GM21367 (cell line): ENCODE measurements around the gene CDC5L.
A peak's percentile ranks its signal among the peaks of the same experiment; 100 is the strongest.

ENCODE experiments used
- ATAC-seq: cut with Tn5 transposase; IDR thresholded peaks from one replicate; pipeline ENCODE4 v1.9.1; 2021; ENCODE audit not compliant: unreplicated experiment

The CDC5L gene

DNA sequence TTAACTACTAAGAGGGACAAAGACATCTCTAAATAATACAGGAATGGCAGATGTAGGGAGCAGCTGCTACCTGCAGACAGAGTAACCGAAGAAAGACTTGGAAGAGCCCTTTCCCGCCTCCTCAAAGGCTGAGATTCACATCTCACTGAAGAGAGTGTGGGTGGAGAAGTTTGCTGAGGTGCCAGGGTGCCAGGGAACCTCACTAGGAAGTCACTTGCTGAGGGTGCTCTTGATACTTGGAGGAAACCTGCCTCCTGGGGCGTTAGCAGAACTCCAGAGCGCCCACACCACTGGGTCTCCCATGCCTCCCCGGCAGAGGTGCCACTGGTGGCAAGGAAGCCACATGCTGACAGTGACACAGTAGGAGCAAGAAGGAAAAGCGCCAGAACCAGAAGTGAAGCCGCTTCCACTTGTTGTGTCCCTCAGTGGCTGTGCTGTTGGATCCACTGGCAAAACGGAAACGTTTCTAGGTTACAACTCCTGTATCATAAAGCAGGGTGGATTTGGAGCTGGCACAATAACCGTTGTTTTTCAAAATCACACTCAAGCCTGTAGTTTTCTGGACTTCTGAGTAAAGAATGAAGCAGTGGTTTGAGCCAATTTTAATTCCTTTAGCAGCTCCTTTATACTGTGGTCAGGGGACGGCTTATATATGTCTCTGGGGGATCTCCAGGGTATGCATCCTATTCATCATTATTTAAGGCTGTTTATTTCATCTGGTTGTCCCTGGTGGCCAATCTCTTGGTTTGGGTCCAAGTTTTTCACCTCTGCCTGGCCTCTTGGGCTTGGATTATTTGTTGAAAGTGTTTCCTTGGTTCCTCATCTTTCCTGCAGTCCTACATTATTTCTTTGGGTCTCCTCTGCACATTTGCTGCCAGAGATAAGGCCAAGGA, 64.5 kb downstream of the CDC5L start:
- no peak for ATAC-seq

DNA sequence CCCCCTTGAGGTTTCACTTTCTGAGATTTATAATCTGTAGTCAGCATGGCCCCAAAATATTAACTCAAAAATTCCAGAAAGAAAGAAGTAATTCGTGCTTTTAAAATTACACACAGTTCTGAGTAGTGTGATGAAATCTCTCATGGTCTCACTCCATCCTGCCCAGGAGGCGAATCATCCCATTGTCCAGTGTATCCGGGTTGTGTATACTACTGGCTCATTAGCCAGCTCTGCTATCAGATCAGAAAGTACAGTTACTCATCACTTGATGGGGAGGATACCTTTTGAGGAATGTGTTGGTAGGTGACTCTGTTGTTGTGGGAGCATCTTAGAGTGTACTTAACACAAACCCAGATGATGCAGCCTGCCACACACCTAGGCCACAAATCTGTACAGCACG, 65.2 kb downstream of the CDC5L start:
- ATAC-seq, result no peak

DNA sequence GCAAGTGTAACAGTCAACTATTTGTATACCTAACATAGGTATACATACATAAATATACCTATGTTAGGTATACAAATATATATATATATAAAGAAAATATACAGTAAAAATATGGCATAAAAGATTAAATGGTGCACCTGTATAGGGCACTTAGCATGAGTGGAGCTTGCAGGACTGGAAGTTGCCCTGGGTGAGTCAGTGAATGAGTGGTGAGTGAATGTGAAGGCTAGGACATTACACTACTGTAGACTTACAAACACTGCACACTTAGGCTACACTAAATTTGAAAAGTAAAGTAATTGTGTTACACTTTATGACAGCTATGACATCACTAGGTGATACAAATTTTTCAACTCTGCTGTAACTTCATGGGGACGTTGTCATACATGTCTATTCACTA, 65.6 kb downstream of the CDC5L start:
- no peak for ATAC-seq

DNA sequence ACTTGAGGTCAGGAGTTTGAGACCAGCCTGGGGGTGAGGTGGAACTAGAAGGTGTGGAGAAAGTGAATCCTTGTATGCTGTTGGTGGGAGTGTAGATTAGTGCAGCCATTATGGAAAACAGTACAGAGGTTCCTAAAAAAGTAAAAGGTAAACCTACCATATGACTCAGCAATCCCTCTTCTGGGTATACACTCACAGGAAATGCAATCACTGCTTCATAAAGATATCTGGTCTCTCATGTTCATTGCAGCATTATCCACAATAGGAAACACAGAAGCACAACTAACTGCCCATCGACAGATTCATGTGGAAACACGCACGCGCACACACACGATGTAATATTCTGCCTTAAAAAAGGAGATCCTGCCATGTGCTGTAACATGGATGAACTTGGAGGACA, 66.7 kb downstream of the CDC5L start:
- ATAC-seq, result no peak

DNA sequence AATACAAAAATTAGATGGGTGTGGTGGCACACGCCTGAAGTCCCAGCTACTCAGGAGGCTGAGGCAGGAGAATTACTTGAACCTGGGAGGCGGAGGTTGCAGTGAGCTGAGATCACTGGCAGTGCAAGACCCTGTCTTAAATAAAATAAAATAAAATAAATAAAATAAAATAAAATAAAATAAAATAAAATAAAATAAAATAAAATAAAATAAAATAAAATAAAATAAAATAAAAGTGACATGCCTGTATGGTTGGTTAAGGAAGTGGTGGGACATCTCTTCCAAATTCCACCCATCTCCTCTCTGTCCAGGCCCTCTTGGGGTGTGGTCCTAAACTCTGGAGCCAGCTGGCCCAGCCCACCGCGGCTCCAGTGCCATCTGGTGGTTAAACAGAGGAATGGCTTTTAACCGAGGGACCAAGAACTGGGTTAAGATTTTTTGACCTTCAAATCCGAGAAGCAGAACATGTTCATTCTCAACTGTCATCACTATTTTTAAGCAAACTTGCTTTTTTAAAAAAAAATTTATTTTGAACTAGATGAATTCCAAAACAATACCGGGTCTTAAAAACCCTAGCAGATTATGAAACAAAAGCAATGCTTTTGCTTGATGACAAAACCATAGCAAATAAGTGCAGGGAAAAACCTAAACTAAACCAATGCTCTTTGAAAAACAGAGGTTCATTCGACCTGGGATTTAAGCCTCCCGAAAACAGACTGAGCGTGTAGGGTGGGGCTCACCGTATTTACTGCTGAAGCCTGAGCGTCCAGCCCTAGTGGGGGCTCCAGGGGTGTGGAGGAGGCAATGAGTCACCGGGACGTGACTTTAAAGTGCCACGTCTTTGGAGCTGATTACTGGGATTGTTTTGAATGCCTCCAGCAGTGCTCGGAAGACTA, 68.8 kb downstream of the CDC5L start:
- ATAC-seq, result peak; percentile 74

DNA sequence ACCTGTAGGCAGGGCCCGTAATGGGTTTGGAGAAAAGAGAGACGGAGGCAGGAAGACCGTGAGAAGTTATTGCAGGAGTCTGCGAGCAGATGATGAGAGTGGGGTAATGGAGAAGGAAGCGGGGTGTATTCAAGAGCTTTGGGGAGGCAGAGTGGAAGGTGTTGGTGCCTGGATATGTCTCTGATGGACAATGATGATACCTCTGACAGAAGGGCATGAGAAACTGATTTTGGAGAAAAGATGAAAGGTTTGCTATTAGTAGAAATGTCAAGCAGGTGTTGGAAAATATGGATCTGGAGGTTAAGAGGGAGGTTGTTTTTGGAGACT, 69.4 kb downstream of the CDC5L start:
- ATAC-seq, result no peak

DNA sequence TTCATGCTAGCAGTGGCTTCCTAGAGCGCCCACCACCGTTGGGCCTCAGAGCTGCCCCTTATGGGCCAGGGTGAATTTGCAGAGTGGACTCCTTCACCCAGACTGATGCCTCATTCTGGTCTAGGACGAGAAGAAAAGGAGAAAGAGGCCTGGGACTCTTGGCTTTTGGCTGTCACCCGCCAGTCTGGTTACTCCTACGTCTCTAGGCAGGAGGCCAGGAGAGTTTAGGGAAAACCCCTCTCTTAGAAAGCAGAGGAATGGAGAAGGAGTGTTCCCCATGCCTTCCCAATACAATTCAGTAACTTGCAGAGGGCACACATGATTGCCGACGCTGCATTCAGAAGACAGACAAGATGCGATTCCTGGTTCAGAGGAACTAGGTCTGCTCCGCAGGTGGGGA, 70.1 kb downstream of the CDC5L start:
- no peak for ATAC-seq

DNA sequence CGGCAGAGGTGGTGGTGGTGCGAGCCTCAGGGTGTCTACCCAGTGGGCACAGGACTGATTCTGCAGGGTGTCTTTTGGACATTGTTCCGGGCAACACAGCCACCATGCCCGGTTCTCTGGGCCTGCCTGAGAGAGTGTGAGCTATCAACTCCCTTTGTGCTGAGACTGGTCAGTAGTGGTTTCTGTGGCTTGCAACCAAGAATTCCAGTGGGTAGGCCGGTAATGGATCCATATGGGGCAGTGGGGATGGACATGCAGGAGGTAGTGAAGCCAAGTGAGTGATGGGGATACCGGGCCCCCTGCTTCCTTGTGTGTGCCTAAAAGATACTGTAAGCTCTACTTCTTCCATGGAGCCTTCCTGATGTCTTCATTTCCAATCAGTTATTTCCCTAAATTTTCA, 71.0 kb downstream of the CDC5L start:
- no peak for ATAC-seq

DNA sequence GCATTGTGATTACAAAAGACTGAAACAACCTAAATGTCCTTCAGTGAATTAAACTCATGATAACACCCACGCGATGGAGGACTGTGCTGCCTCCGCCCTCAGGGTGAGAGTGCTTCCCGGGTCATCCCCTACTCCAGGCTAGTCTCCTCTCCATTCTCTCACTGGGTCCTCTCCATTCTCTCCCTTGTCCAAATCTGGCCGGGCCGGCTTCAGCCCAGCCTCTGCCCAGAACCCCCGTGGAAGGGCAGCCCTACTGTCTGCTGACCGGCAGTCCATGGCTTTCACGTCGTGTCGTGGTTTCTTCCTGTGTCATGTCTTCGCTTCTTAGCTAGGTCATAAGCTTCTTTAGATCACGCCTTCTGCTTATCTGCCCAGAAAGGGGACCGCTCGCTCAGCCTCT, 74.8 kb downstream of the CDC5L start:
- ATAC-seq, result no peak

DNA sequence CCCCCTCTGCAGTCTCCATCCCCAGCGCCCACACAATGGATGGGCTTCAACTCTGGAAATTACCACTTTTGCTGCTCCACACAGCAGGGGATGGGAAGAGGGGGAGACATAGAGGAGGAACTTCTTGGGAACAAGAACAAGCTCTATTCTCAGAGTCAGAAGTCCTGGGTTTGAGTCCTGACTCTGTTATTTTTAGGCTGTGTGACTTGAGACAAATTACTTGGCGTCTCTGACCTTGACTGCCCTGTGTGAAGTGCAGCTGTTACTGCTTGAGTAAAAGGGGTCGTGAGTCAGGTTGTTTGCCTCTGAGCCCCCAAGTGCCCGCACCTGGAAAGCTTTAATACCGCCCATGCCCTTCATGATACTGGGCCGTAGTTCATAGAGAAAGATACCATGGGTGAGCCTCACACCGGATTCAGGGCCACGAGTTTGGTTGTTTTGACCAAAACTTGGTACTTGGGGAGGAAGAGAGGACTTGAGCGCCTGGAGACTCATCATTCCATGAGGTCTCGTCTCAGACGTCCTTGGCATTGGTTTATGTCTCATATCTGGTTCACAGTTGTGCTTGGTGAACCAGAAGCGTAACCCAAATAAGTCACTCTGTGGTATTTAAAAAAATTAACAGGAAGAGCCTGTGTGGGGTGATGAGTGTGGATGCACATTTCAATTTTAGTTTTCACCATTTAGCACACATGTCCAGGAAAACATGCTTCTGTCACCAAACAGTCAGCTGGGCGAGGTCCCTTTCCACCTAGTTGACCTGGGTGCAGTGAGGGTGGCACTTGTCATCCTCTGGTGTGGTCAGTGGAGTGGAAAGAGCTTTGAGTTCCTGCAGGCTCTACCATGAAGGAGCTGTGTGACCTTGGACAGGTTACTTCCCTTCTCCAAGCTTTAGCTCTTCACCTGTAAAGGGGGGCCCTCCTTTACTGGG, 75.6 kb downstream of the CDC5L start:
- ATAC-seq, result no peak

DNA sequence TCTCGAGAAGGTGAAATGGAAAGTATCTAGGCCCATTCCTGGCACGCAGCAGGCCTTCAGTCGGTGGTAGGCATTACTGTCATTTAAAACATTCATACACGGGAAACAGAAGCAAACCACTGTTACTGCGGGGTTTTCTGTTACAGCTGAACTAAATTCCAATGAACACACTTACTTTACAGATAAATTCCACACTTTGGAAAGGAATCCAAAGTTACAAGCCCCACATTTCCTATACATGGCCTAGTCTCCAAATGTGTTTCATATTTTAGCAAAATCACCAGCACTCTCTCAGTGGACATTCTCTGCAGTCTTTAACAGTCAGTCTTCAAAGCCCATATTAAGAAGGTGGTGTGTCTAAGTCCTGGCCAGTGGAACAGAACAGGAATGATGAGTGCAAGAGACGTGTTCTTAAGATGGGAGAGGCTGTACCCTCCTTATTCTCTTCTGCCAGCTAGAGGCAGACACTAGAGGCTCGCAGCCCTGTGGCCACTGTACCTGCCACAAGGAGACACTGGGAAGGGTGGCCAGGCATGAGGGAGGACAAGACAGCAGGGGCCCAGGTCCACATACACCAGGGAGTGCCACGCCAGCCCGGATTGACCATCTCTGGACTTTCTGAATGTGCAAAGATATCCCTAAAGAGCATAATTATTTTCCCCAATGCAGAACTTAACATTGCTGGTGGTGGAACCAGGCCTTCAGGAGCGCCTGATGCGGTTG, 76.4 kb downstream of the CDC5L start:
- ATAC-seq, result no peak

DNA sequence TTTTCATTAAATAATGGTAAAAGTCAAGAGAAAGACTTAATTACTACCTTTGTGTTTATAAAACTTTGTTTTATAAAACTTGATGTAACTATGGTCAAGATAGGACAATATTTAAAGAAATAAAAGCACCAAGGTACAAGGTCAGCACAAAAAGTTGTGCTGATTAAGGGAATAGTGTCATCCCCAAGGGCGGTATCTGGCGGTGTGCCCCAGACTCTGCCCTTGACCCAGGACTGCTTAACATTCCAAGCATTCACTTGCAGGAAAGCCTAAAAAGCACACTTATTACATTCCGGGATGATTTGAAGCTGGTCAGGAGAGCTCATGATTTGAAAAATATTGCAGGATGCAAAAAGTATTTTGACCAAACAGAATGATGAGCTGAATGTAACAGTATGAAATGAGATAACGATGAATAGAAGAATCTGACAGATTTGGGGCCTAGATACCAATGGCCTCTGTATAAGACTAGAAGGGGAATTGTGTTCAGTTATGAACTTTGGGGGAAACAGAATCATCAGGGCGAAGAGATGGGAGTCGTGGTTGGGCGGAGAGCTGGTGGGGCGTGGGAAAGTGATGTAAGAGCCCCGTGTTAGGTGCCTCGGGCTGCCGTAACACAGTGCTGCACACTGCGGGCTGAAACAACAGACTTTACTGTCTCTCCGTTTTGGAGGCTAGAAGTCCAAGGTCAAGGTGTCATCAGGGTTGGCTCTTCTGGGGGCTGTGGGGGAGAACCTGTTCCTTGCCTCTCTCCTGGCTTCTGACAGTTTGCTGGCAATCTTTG, 77.2 kb downstream of the CDC5L start:
- no peak for ATAC-seq

DNA sequence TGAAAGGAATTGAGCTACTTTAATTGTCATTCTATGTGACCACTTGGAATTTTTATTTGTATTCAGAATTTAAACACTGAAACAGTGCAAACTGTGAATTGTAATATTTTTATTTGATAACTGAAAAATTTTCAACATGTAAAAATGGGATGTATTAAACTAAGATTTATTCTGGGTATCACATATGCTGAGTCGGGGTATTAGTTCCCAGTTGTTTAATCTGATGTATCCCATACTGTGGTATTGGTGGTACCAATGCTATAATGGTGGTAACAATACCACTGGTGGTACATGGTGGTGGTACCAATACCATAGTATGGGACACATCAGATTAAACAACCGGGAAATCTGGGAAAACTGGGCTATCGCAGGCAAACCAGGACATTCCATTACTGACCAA, 79.4 kb downstream of the CDC5L start:
- no peak for ATAC-seq

DNA sequence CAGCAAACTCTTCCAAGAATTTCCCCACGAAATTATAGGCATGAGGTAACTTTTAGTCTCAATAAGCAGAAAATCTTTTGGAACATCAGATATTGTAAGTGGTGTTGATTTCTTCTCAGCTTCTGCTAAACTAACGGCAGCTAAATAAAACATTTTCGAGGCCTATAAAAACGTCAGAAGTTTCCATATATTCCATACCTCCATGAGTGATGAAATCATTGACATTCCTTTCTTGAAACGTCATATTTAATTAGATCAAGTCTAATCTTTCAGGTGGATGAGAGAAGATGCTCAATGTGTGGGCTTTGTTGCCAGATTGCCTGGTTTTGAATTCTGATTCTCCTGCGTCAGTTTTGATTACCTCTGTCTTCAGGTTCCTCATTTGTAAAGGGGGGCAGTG, 81.3 kb downstream of the CDC5L start:
- ATAC-seq, result no peak

DNA sequence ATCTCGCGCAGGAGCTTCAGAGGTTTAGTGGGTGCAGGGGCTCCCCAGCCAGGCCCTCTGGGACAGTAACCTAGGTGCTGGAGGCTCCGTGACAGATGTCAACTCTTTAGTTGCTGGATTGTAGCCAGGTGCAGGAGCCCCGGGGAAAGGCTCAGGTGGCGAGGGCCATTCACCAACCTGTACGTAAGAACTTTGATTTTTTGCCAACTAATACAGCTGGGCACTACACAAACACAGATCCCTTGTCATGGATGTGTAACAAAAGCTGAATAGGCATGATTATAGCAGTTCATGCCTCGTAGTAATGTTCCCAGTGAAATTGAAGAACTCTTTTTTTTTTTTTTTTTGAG, 82.6 kb downstream of the CDC5L start:
- ATAC-seq, result peak; percentile 11

DNA sequence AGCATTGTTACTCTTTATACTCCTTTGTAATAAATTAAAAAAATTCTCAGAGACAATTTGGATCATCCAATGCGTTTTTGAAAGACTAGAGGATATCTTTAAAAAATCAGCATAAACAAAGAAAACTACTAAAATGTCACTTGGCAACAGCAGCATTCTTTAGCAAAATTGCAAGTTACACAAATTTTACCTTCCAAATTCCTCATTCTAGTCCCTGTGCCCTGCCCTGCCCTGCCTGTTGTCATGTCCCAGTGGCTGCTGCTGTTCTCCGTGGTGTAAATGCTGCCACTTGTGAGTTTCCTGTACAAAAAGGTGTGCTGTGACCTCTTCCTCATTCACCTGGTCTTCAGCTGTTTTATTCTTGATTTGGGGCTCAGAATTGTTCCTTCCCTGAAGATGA, 83.2 kb downstream of the CDC5L start:
- ATAC-seq, result no peak

DNA sequence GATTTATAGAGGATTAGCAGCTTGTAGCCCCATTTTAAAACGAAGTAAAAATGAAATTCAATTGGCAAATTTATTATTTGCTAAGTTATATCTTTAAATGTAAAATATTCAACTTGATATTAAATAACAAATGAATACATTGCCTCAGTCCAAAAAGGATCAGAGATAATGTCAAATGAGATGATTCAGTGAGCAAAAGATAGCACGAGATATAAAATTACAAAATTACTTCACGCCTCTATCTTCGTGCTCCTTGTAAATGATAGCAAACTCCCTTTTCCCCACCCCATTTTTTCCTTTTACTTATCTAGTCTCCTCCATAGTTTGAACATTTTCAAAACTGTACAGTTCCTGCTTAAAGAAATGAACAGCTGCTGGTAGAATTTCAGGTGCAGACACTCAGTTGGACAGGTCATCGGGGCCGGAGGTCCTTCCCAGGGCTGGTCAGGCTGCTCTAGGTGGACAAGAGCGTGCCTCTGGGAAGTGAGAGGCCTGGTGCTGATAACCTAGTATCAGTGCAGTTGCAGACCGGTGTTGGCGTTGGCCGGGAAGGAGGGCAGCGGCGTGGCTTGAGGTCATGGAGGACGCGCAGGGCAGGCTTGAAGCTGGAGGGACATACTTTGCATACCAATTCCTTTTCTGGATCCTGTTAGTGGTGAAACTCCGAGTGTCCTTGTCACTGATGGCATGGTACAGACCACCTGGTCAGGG, 83.9 kb downstream of the CDC5L start:
- ATAC-seq, result no peak

DNA sequence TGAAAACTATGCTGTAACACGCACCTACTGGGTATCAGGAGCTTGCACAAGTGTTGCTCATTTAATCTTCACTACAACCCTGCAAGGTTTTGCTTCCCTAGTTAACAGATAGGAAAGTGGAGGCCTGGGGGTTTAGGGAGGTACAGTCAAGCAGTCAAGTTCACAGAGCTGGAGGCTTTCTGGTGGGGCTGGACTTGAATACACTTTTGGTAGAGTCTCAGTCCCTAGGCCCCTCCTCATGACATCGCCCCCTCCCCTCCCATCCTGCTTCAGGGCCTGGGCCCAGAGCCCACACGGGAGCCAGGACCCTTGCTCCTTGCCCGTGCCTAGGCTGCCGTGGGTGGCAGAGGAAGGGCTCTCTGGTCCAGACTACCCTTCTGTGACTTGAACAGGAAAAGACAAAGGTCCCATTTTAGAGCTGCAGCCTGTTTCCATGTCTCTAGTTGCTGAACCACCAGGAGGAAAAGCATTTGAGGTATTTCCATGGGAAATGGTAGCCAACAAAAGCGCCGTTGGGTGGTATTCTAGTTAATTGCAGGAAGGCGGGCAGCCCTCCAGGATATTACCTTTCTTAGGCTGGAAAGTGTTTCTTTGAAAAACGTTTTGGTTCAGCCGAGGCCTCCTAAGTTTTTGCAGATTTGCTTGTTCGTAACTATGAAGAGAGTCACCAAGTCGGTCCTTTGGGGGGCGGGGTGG, 84.9 kb downstream of the CDC5L start:
- ATAC-seq, result no peak
